AG09309 (cell line): ENCODE results near the gene ORM2.

ENCODE experiments used
- DNase-seq: peaks from one replicate; pipeline ENCODE4 v3.0.0-alpha.2; 2010; ENCODE audit warnings: low read depth
- H3K4me3 ChIP-seq: 2 replicates; pipeline ENCODE4 v1.5.1; 2011; ENCODE audit warnings: mild to moderate bottlenecking, low read depth, low read length, moderate library complexity; ENCODE audit not compliant: control insufficient read depth
- TF ChIP-seq, protein P1 (sequence below): IDR thresholded peaks from 2 replicates; pipeline ENCODE4 v1.5.1; 2011; ENCODE audit warnings: mild to moderate bottlenecking, low read depth, low read length, inconsistent platforms; ENCODE audit not compliant: insufficient read depth, control insufficient read depth; ENCODE audit errors: missing control alignments

The ORM2 gene

DNA sequence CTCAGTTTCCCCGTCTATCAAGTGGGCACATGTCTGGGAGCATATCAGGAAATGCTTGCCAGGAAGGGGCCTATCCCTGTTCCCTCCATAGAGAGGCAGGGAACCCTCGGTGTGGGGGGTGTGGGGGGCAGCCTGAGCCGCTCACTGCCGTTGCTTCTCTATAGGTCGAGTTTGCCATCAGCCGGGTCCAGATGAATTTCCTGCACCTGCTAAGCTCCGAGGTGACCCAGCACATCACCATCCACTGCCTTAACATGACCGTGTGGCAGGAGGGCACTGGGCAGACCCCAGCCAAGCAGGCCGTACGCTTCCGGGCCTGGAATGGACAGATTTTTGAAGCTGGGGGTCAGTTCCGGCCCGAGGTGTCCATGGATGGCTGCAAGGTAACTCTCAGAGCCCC lies 20.6 kb upstream of the ORM2 start:
- TF ChIP-seq, protein P1, sequence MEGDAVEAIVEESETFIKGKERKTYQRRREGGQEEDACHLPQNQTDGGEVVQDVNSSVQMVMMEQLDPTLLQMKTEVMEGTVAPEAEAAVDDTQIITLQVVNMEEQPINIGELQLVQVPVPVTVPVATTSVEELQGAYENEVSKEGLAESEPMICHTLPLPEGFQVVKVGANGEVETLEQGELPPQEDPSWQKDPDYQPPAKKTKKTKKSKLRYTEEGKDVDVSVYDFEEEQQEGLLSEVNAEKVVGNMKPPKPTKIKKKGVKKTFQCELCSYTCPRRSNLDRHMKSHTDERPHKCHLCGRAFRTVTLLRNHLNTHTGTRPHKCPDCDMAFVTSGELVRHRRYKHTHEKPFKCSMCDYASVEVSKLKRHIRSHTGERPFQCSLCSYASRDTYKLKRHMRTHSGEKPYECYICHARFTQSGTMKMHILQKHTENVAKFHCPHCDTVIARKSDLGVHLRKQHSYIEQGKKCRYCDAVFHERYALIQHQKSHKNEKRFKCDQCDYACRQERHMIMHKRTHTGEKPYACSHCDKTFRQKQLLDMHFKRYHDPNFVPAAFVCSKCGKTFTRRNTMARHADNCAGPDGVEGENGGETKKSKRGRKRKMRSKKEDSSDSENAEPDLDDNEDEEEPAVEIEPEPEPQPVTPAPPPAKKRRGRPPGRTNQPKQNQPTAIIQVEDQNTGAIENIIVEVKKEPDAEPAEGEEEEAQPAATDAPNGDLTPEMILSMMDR: no peak
- H3K4me3 ChIP-seq: no peak overlapping the region
- no peak for DNase-seq

DNA sequence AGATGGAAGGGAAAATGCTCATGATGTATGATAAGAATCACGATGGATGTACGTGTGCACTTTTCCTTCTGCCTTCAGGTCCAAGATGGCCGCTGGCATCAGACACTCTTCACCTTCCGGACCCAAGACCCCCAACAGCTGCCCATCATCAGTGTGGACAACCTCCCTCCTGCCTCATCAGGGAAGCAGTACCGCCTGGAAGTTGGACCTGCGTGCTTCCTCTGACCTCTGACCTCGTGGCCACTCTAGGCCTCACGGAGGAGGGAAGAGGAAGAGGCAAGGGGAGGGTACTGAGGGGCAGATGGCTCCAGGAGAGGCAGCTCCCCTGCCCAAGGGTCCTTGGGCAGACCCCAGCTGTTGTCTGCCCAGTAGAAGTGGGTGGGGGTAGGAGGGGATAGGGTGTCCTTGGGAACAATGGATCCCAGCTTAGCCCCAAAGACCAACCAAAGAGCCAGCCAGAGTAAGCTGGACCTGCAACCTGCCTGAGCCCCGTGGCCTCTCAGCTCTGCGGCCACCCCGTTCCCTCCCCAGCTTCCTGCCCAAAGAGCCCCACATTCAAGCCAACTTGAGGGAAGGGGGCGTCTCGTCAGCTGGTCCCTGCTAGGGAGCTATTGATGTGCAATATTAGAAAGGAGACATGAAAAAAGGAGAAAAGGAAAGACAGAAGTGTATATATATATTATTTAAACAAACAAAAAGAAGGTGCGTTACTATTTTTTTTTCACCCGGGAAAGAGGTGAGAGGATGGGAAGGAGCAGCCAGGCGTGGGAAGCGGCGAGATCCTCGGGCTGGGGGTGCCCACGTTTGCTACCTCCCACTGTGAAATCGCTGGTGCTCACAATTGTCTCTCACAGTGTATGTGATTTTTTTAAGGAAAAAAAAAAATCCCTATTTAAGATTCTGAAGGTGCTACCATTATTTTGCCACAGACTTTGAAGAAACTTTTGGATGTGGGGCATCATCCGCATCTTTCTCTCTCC lies 18.9 kb upstream of the ORM2 start:
- no peak overlapping the region for H3K4me3 ChIP-seq
- TF ChIP-seq, protein P1: no peak
- DNase-seq: no peak

DNA sequence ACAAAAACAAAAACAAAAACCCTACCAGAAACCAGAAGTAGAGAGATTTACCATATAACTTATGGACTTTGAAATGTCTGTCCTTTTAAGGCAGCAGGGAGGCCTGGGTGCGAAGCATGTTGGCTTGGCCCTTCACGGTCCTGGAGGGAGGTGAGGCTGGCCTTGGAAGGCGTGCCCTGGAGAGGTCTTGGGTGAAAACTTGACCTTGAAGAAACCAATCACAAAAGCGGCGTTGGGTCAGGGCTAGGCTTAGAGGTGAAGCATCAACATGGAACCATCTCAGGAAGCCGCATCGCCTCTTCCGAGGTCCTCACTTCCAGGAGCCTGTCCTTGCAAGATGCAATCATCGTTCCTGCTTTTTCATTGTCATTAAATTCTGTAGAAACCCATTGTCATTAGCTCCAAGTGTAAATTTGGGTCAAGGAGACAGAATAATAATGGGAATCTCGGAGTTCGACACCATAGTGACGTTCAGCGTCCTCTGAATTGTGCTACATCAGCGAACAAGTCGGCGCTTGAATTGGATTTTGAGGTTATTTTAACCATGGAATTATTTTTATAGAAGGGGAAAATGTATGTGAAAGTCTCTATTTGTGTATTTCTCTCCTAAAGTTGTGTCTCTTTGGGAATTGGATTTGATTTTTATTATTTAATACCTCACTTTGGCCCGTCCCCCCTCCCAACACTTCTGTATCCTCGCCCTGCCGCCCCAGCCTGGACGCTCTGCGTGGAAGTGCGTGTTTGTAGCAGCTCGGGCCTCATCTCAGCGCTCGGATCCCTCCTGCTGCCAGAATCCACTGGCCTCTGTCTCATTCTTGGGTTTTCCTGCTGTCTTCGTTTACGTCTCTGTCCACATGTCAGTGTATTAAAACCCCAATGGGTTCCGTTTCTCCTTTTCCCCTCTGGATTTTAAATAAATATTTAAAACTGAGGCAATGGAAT lies 17.8 kb upstream of the ORM2 start:
- no peak for DNase-seq
- H3K4me3 ChIP-seq: no peak overlapping the region
- TF ChIP-seq, protein P1: no peak

DNA sequence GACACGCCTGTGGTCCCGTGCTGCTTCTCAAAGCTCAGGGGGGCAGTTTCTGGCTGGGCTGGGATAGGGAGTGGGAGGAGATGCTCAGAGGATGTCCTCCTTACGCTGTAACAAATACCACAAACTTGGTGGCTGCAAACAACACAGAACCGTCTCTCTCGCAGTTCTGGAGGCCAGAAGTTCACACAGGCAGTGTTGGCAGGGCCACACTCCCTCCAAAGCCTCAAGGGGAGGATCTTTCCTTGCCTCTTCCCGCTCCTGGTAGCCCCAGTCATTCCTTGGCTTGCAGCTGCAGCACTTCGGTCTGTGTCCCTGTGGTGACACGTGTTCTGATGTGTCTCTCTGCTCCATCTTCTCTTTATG lies 17.2 kb upstream of the ORM2 start:
- H3K4me3 ChIP-seq: no peak overlapping the region
- DNase-seq: no peak
- TF ChIP-seq, protein P1: no peak

- DNase-seq: no peak
- TF ChIP-seq, protein P1: no peak
- no peak overlapping the region for H3K4me3 ChIP-seq
These were observed 16.5 kb upstream of the ORM2 start for GRCh38 chr9:114313186-114313585.

- TF ChIP-seq, protein P1: no peak
- no peak overlapping the region for H3K4me3 ChIP-seq
- DNase-seq: no peak
These were observed 15.3 kb upstream of the ORM2 start for GRCh38 chr9:114314256-114314867.
